Loucy (cell line): Measurements from ENCODE around the gene SAMD9L.

Source experiments
- H2AFZ ChIP-seq: fragments of 200-600 bp; sonication (generic); 2 replicates; pipeline ENCODE4 v1.6.0; 2016; ENCODE audit warnings: antibody characterized with exemption, mild to moderate bottlenecking, low read length, moderate library complexity
- H3F3A ChIP-seq: fragments of 200-600 bp; 2 replicates; pipeline ENCODE4 v1.6.0; 2016; ENCODE audit warnings: antibody characterized with exemption, low read depth, mild to moderate bottlenecking
- H3K27me3 ChIP-seq: fragments of 200-600 bp; sonication (generic); 2 replicates; pipeline ENCODE4 v1.6.1; 2014; ENCODE audit warnings: low read length, mild to moderate bottlenecking; ENCODE audit not compliant: insufficient read depth, poor library complexity, severe bottlenecking
- H3K36me3 ChIP-seq: fragments of 200-600 bp; sonication (generic); 2 replicates; pipeline ENCODE4 v1.6.1; 2016; ENCODE audit warnings: low read length; ENCODE audit not compliant: insufficient read depth
- H3K4me1 ChIP-seq: fragments of 200-600 bp; sonication (generic); 2 replicates; pipeline ENCODE4 v1.5.1; 2014; ENCODE audit warnings: low read length, mild to moderate bottlenecking; ENCODE audit not compliant: insufficient read depth, poor library complexity, severe bottlenecking
- H3K4me2 ChIP-seq: fragments of 200-600 bp; sonication (generic); 2 replicates; pipeline ENCODE4 v1.6.0; 2014; ENCODE audit warnings: antibody characterized with exemption, low read length, low read depth, mild to moderate bottlenecking; ENCODE audit not compliant: poor library complexity, severe bottlenecking
- H3K4me3 ChIP-seq: fragments of 200-600 bp; sonication (generic); 2 replicates; pipeline ENCODE4 v1.5.1; 2014; ENCODE audit warnings: low read length, mild to moderate bottlenecking, mixed read lengths; ENCODE audit not compliant: poor library complexity, severe bottlenecking
- H3K79me2 ChIP-seq: fragments of 200-600 bp; sonication (generic); 2 replicates; pipeline ENCODE4 v1.6.1; 2014; ENCODE audit warnings: low read length; ENCODE audit not compliant: insufficient read depth
- H3K9ac ChIP-seq: fragments of 200-600 bp; sonication (generic); 2 replicates; pipeline ENCODE4 v1.6.0; 2014; ENCODE audit warnings: mild to moderate bottlenecking, low read depth, low read length, moderate library complexity; ENCODE audit not compliant: poor library complexity, severe bottlenecking
- H3K9me2 ChIP-seq: fragments of 200-600 bp; sonication (generic); replicated peaks from 2 replicates; pipeline ENCODE4 v1.6.1; 2016; ENCODE audit warnings: low read depth, low read length, mixed read lengths
- H3K9me3 ChIP-seq: fragments of 200-600 bp; sonication (generic); 2 replicates; pipeline ENCODE4 v1.6.1; 2014; ENCODE audit warnings: mild to moderate bottlenecking, antibody characterized with exemption, low read length, low read depth; ENCODE audit not compliant: insufficient read depth
- H4K20me1 ChIP-seq: fragments of 200-600 bp; sonication (generic); 2 replicates; pipeline ENCODE4 v1.6.0; 2014; ENCODE audit warnings: antibody characterized with exemption, low read length, mild to moderate bottlenecking; ENCODE audit not compliant: insufficient read depth, poor library complexity, severe bottlenecking
- EZH2phosphoT487 ChIP-seq: fragments of 200-600 bp; IDR thresholded peaks from 2 replicates; pipeline ENCODE4 v1.6.1; 2018; ENCODE audit warnings: antibody characterized with exemption, mild to moderate bottlenecking, moderate library complexity, borderline replicate concordance
- TF ChIP-seq, protein P1 (sequence below): fragments of 200-600 bp; sonication (generic); conservative IDR thresholded peaks from 2 replicates; pipeline ENCODE4 v1.5.1; 2014; ENCODE audit warnings: mild to moderate bottlenecking, antibody characterized with exemption, low read length

The SAMD9L gene

DNA sequence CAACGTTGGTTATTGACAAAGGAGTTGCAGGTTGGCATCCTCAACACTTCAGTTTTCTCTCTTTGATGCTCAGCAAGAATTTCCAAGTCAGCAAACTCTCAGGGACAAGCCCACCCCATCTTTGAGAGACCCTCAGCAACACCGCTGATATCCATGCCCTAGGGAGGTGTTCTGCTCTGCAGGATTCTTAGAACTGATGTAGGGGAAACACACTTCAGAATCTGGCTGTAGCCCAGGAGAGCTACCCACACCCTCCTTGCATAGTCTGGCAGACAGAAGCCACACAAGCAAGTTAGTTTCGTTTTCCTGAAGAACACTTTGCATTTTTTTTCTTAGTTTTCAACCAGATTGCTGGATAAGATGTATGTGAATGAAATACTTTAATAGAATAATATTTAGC, 822 bp downstream of the SAMD9L start:
- Histone ChIP-seq H2AFZ (peak overlapping the region; percentile 97), H3K4me1 (peaks cover 27% of the 10 kb centered on the region), H3K36me3 (no peaks in the 10 kb centered on the region), H3K4me2 (peak overlapping the region; percentile 96), H3K79me2 (no peaks in the 10 kb centered on the region), H3F3A (no peaks in the 10 kb centered on the region), H3K9me3 (no peaks in the 10 kb centered on the region), H3K9ac (peak overlapping the region; percentile 66), H3K27me3 (no peaks in the 10 kb centered on the region), H3K4me3 (peak overlapping the region; percentile 86), H3K9me2 (no peaks in the 10 kb centered on the region), H4K20me1 (no peaks in the 10 kb centered on the region)
- TF ChIP-seq EZH2phosphoT487: no peak
- TF ChIP-seq, protein P1, sequence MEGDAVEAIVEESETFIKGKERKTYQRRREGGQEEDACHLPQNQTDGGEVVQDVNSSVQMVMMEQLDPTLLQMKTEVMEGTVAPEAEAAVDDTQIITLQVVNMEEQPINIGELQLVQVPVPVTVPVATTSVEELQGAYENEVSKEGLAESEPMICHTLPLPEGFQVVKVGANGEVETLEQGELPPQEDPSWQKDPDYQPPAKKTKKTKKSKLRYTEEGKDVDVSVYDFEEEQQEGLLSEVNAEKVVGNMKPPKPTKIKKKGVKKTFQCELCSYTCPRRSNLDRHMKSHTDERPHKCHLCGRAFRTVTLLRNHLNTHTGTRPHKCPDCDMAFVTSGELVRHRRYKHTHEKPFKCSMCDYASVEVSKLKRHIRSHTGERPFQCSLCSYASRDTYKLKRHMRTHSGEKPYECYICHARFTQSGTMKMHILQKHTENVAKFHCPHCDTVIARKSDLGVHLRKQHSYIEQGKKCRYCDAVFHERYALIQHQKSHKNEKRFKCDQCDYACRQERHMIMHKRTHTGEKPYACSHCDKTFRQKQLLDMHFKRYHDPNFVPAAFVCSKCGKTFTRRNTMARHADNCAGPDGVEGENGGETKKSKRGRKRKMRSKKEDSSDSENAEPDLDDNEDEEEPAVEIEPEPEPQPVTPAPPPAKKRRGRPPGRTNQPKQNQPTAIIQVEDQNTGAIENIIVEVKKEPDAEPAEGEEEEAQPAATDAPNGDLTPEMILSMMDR: no peak

DNA sequence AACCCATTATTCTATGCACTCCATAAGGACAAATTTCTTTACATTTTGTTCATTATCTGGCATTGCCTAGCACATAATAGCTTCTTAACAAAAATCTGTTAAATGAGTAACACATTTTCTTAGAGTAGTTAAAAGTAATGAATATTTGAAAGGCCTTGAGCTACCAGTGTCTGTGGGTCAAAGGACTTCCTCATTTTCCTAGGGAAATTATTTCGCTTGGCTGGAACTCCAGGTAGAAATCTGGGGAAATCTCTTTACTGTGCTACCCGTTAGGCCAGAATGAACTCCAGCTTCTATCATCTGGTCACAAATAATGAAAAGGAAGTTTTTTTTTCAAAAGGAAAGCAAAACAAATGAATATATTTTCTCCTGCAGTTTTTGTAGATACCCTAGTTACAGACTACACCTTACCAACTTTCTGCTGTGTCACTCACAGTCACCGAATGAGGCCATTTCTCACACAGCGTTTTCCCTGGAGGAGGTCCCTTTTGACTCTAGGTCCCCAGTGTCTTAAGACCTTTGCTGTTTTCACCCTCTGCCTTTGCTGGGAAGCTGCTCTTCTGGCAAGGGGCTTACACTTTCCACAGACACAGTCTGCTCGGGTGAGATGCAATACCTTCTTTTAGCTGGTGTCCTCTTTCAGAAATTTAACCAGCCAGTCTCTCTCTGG, 1.6 kb downstream of the SAMD9L start:
- Histone ChIP-seq H3K9ac (peak overlapping the region; percentile 66), H3K79me2 (no peaks in the 10 kb centered on the region), H3K27me3 (no peaks in the 10 kb centered on the region), H3K9me2 (no peaks in the 10 kb centered on the region), H3K4me2 (peak overlapping the region; percentile 96), H3K36me3 (no peaks in the 10 kb centered on the region), H3K9me3 (no peaks in the 10 kb centered on the region), H3K4me1 (peaks cover 27% of the 10 kb centered on the region), H2AFZ (peak overlapping the region; percentile 97), H3K4me3 (peak overlapping the region; percentile 86), H3F3A (no peaks in the 10 kb centered on the region), H4K20me1 (no peaks in the 10 kb centered on the region)
- TF ChIP-seq, protein P1: no peak
- no peak for TF ChIP-seq EZH2phosphoT487

- H3F3A ChIP-seq: no peaks in the 10 kb centered on the region
- H3K79me2 ChIP-seq: no peaks in the 10 kb centered on the region
Observed at GRCh38 chr7:93146036-93146435, 2.1 kb downstream of the SAMD9L start.

More at GRCh38 chr7:93146036-93146435, 2.1 kb downstream of the SAMD9L start:
- Histone ChIP-seq H3K4me1 (peaks cover 27% of the 10 kb centered on the region), H3K9me2 (no peaks in the 10 kb centered on the region), H3K9ac (peak overlapping the region; percentile 66), H3K36me3 (no peaks in the 10 kb centered on the region), H2AFZ (peak overlapping the region; percentile 97; the same call in 1 of the 2 replicates), H3K4me3 (no peak overlapping the region), H3K9me3 (no peaks in the 10 kb centered on the region), H3K4me2 (peak overlapping the region; percentile 96), H3K27me3 (no peaks in the 10 kb centered on the region), H4K20me1 (no peaks in the 10 kb centered on the region)
- TF ChIP-seq, protein P1: no peak
- no peak for TF ChIP-seq EZH2phosphoT487
